NCI-H2029 (cell line): ENCODE data around the gene RBM3.

Experiments used
- DNase-seq: peaks from one replicate; lab custom pipeline; 2025; lab: John Stamatoyannopoulos, UW

RBM3 gene

GRCh38 chrX:48578661-48579128 lies 4.4 kb downstream of the RBM3 start:
- DNase-seq = no peak

DNA sequence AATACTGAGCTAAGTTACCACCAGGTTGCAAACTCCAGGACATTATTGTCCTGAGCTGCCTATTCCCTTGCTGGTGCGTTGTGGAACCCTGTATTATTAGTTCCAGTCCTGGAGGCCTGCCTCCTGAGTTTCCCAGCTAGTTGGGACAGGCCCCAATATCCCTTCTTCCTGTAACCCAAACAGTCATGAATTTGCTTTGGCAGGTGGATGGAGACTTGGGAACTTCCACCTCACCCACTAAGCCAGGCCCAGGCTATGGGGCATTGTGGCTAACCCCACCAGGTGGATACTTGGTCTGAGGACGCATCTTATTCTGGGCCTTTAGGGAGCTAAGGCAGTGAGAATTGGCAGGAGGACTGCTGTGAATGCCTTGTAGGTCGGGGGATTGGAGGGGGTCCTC lies 5.0 kb downstream of the RBM3 start:
- no peak for DNase-seq

GRCh38 chrX:48580662-48581061 lies 6.4 kb downstream of the RBM3 start:
- no peak for DNase-seq

- DNase-seq = no peak
Observed at GRCh38 chrX:48584698-48585097, 10.4 kb downstream of the RBM3 start.

GRCh38 chrX:48589482-48590162 lies 15.3 kb downstream of the RBM3 start:
- DNase-seq = peak; percentile 46

- no peak for DNase-seq
Observed at GRCh38 chrX:48590203-48591103, 16.2 kb downstream of the RBM3 start.

GRCh38 chrX:48591255-48591791 lies 17.0 kb downstream of the RBM3 start:
- DNase-seq = no peak

DNA sequence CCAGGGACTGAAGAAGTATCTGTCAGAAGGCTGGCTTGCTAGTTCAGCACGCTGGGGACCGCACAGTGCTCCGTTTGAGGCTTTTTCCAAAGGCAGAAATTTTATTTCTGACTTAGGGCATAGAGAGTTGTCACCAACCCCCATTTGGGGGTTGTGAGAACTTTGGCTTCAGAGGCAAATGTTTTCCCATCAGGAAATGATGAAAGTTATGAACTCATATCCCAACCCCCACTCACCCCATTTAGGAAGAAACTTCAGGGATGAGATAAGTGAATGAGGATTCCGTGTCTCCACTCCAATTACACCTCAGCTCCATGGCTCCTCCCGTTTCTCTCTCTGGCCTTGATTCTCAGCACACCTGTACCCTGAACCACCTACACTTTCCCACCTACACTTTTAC lies 18.7 kb downstream of the RBM3 start:
- no peak for DNase-seq

- no peak for DNase-seq
Observed at GRCh38 chrX:48595929-48596328, 21.6 kb downstream of the RBM3 start.

DNA sequence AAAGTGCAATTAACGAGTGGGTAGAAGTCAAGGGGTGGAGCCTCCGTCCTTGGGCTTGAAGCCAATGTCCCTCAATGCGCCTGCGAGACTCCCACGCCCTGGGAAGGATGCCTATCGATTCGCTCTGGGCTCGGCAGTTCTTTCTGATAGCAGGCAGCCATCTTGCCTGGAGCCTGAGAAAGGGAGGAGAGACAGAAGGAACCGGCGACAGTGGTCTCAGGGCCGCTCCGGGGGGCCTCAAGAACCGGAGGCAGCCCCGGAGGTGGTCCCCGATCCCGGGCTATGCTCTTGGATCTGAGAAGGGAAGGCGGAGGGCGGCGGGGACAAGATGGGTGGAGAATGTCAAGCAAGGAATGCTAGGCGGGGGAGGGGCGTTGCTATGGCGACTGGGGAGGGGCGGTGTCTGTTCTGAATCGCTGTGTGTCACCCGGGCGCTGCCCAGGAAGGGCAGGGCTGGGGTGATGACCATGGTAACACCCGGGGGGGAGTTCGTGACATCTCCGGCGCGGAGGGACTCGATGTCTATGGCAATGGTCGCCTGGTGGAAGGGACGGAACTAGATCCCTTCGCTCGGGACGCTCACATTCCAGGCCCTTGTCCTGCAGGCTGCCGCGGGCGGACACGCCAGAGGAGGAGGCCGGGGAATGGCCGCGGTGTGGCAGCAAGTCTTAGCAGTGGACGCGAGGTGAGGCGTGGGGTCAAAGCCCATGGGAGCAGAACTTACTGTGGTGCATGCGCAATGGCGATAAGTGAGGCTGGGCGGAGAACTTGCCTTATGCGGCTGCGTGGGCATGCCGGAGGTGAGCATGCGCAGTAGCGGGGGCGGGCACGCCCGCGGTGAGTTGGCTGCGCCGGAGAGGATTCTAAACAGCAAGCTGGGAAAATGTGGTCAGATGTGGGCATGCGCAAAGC lies 23.3 kb downstream of the RBM3 start, which contains the start of gene WDR13:
Gene WDR13, plus strand, starts transcription at position 140 of the 912 bp plus-strand sequence. Its CDS starts 505 bp downstream, at position 645.
- peak; percentile 76 for DNase-seq

- DNase-seq = no peak
Observed at GRCh38 chrX:48598614-48599013, 24.3 kb downstream of the RBM3 start.

DNA sequence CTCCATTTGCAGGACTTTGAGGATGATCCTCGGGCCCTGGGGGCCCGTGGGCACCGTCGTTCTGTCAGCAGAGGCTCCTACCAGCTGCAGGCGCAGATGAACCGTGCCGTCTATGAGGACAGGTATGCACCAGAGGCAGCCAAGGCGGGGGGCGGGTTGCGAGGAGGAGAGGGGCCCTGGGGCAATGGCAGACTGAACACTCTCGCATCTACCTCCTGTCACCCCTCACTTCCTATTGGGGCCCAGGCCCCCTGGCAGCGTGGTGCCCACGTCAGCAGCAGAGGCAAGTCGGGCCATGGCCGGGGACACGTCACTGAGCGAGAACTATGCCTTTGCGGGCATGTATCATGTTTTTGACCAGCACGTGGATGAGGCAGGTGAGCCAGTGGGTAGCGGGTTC lies 25.1 kb downstream of the RBM3 start:
- no peak for DNase-seq

DNA sequence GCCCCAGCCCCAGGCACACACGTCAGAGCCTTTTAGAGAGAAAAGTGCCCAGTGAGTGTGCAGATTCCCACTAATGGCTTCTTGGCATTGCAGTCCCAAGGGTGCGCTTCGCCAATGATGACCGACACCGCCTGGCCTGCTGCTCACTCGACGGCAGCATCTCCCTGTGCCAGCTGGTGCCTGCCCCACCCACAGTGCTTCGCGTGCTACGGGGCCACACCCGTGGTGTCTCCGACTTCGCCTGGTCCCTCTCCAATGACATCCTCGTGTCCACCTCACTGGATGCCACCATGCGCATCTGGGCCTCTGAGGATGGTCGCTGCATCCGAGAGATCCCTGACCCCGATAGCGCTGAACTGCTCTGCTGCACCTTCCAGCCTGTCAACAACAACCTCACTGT lies 25.9 kb downstream of the RBM3 start:
- no peak for DNase-seq

DNA sequence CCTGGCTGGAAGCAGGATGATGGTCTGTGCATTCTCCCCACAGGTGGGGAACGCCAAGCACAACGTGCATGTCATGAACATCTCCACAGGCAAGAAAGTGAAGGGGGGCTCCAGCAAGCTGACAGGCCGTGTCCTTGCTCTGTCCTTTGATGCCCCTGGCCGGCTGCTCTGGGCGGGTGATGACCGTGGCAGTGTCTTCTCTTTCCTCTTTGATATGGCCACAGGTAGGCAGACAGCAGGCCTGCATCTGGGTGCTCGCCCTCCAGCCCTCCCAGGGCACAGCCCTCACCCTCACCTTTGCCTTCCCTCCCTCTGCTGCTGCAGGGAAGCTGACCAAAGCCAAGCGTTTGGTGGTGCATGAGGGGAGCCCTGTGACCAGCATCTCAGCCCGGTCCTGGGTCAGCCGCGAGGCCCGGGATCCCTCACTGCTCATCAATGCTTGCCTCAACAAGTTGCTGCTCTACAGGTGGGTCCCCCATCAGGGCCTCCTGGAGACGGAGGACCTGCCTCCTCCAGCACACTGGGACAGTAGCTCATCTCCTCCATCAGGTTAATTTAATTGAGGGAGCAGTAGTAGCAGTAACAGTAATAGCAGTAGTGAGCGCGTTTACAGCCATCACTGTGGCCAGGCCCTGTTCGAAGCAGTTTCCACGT lies 27.6 kb downstream of the RBM3 start:
- no peak for DNase-seq

DNA sequence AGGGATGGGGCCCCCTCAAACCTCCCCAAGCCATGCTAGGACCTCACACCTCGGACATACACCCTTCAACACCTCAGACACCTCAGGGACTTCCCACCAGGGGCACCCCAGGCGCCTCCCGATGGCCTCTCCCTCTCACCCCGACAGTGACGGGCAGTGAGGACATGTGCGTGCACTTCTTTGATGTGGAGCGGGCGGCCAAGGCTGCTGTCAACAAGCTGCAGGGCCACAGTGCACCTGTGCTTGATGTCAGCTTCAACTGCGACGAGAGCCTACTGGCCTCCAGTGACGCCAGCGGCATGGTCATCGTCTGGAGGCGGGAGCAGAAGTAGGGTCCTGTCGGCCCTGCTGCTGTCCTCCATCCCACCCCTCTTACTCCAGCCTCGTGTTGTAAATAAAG lies 30.4 kb downstream of the RBM3 start:
- DNase-seq = no peak

DNA sequence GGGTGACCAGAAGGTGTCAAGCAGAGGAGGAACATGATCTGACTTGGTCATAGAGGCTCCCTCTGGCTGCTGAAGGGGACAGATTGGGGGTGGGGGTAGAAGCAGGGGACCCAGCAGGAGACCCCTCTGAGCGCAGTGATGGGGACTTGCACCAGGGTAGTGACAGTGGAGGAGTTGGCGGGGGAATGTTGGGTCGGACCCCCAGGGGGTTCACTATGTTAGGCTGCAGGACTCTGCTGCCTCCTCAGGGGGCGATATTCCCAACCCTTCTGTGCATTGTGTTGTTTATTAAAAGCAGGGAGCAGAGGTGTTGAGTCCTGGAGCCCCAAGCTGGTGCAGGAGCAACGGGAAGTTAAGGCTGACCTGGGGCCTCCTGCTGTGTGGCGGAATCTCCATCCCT lies 31.8 kb downstream of the RBM3 start:
- DNase-seq = no peak

DNA sequence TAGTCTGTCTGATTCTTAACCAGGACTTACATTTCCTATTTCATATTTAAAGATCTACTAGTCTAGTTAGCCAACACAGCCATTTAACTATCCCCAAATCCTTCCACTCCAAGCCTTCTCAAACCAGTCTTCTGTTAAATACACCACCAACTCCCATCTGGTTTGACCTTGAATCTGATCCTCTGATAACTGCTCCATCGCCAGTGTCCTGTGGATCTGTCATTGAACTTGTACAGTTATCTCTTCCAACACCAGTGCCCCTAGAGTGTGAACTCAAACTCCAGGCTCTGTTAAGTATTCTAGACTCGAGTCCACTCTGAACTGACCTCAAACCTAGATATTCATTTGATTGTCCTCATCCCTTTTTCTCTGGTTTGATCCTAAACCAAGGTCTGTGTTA lies 37.4 kb downstream of the RBM3 start:
- no peak for DNase-seq

DNA sequence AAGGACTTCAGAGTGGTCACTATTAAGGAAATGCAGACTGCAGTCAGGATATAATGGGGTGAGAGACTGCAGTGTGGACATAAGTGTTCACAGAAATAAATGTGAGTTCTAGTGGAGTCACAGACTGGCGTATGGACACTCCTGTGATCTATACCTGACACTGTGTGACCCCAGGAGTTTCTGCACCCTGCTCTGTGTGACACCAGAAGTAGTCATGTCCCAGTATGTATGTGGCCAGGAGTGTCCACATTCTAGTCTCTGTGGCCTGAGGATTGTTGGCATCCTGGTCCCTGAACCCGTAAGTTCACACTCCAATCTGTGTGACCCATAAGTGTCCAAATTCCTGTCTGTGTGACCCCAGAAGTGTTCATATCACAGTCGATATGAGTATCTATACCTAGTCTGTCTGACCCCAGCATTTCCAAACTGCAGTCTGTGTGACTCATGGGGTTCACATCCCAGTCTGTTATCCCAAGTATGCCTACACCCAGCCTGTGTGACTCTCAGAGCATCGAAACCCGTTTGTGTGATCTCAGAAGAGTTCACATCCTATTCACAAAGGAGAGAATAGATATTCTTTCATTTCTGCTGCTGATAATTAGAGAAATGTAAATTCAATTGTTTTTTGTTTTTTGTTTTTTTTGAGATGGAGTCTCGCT lies 39.3 kb downstream of the RBM3 start:
- DNase-seq = no peak

DNA sequence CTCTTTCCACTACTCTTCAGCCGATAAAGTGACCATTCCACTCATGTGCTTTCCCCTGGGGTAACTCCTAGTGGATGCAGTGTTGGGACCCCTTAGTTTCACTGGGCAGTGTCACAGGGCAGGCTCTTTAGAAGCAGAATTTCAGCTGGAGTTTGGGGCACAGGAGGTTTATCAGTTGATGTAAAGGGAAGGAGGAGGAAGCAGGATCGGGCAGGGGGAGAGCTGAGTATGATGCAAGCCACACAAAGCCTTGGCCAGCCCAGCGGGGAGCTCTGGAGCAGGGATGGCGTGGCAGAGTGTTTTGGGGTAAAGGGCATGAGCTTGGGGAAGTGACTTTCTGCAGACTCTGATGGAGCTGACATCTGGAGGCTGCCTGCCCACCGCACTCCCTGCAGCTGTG lies 42.3 kb downstream of the RBM3 start:
- DNase-seq = no peak

GRCh38 chrX:48617542-48618340 lies 43.5 kb downstream of the RBM3 start:
- no peak for DNase-seq
